Endothelial cell of umbilical vein (primary cell): Measurements from ENCODE around the gene ABCC4.

Source experiments
- MYC ChIP-seq: IDR thresholded peaks from one replicate; pipeline ENCODE4 v1.6.1; 2011; ENCODE audit warnings: mild to moderate bottlenecking, low read depth, low read length
- POLR2A ChIP-seq: IDR thresholded peaks from 2 replicates; pipeline ENCODE4 v1.6.1; 2012; ENCODE audit warnings: low read depth, mild to moderate bottlenecking, control low read depth, low read length
- TF ChIP-seq, protein P1 (sequence below), 2 donors: IDR thresholded peaks; 1 replicate in 1 of 2; 2 replicates in 1 of 2; pipeline ENCODE4 v1.5.1; 2011; ENCODE audit warnings: low read length in 2 of 2, mild to moderate bottlenecking in 2 of 2, moderate library complexity in 2 of 2, control low read depth in 1 of 2, inconsistent platforms in 1 of 2, low read depth in 1 of 2; ENCODE audit not compliant: insufficient read depth in 1 of 2; ENCODE audit errors: extremely low read depth in 1 of 2

DNA sequence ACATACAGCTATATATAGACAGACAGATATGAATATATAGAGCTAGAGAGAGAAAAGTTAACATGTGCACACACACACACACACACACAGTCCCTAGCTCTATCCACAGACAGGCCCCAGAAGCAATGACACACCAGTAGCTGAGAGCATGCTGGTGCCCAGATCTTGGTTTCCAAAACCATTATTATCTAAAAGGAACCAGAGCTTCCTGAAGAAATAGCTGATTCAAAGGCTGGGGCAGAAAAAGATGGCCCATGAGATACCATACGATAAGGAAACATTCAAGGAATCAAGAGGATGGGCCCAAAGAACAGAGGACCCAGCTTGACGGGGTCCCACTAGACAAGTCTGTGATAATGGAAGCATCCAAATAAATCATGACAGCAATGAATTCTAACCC, 53.4 kb downstream of the ABCC4 start:
- TF ChIP-seq MYC = no peak
- TF ChIP-seq, protein P1, sequence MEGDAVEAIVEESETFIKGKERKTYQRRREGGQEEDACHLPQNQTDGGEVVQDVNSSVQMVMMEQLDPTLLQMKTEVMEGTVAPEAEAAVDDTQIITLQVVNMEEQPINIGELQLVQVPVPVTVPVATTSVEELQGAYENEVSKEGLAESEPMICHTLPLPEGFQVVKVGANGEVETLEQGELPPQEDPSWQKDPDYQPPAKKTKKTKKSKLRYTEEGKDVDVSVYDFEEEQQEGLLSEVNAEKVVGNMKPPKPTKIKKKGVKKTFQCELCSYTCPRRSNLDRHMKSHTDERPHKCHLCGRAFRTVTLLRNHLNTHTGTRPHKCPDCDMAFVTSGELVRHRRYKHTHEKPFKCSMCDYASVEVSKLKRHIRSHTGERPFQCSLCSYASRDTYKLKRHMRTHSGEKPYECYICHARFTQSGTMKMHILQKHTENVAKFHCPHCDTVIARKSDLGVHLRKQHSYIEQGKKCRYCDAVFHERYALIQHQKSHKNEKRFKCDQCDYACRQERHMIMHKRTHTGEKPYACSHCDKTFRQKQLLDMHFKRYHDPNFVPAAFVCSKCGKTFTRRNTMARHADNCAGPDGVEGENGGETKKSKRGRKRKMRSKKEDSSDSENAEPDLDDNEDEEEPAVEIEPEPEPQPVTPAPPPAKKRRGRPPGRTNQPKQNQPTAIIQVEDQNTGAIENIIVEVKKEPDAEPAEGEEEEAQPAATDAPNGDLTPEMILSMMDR (IDR thresholded peaks at IDR 0.05; ENCODE audit: extremely low read depth in 1 of 2, insufficient read depth in 1 of 2, low read depth in 1 of 2, low read length in 2 of 2) = no peak
- no peak for TF ChIP-seq POLR2A
